Activated naive CD8-positive, alpha-beta T cell treated with anti-CD3 and anti-CD28 coated beads, Interleukin-2, amount 50 U/mL, for 24 hours (primary cell): ENCODE results near the gene RBM19.

Source experiments
- ATAC-seq: fragments of 150-1000 bp; cut with Tn5 transposase; one replicate; pipeline ENCODE4 v1.10.0; 2021
- DNase-seq: peaks from one replicate; pipeline ENCODE4 v3.0.0; 2021
- H3K27ac Mint-ChIP-seq: one replicate; pipeline ENCODE4 v1.8.0; 2021; ENCODE audit warnings: mild to moderate bottlenecking, mixed read lengths
- H3K27me3 Mint-ChIP-seq: one replicate; pipeline ENCODE4 v1.8.0; 2021; ENCODE audit warnings: mixed read lengths
- H3K36me3 Mint-ChIP-seq: one replicate; pipeline ENCODE4 v1.8.0; 2021; ENCODE audit warnings: low read depth, mixed read lengths
- H3K4me1 Mint-ChIP-seq: one replicate; pipeline ENCODE4 v1.8.0; 2021; ENCODE audit warnings: mixed read lengths
- H3K4me3 Mint-ChIP-seq: one replicate; pipeline ENCODE4 v1.8.0; 2021; ENCODE audit warnings: mild to moderate bottlenecking, moderate library complexity, mixed read lengths
- H3K9me3 Mint-ChIP-seq: one replicate; pipeline ENCODE4 v1.8.0; 2021; ENCODE audit warnings: mixed read lengths

The RBM19 gene

DNA sequence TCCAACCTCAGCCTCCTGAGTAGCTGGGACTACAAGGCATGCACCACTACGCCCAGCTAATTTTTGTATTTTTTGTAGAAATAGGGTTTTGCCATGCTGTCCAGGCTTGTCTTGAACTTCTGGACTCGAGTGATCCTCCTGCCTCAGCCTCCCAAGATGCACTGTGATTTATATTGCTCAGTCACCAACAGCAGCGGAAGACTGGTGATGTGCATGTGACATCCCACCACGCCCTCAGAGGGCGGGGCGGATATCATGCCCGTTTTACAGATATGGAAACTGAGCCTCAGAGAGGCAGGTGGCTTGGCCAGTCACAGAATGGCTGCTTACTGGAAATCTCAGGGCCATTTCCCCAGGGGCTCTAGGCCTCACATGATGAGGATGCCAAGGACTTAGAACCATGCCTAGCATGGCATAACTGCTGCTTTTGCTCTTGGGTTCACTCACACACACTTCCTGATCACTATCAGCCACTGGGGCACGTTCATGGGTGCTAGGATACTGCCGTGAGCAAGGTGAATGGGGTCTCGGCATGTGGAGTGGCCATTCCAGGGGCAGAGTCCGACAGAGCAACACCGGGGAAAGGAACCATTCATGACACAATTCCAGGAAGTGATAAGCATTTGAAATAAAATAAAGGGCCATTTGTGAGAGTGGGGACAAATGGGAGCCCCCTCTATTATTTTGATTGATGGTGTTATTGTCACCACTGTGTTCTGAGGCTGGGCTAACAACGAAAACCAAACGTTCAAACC, 31.9 kb downstream of the RBM19 start:
- Mint-ChIP-seq H3K36me3 (peaks cover 49% of the 10 kb centered on the region), H3K4me3 (no peak overlapping the region), H3K4me1 (peaks cover 17% of the 10 kb centered on the region), H3K27ac (no peak overlapping the region), H3K27me3 (no peaks in the 10 kb centered on the region), H3K9me3 (no peaks in the 10 kb centered on the region)
- DNase-seq (no peak), ATAC-seq (no peak)

DNA sequence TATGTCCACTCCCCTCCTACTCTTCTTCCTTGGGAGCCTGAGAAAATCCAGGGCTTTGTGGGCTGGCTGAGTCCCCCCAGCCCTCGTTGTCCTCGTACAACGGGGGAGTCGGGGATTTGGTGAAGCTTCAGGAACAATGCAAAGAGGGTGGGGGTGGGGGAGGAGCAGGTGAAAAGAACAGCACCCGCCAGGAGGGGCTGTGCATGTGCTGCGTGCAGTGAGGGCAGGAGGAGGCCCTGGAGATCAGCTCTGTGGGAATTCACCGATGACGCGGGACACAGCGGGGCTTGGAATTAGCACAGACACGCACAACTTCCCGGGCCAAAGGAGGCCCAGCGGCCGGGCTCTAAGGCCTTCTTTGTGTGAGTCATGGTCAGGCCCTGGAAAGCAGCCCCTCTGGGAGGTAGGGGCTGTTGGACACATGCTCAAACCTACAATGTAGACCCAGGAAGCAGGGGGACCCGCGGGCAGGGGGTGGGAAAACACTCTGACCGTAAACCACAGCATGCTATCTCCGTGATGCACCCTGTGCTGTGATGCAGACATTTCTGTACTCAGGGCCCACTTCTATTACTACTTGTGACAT, 32.8 kb downstream of the RBM19 start:
- H3K4me1 Mint-ChIP-seq, result peaks cover 20% of the 10 kb centered on the region
- no peak overlapping the region for H3K27ac Mint-ChIP-seq
- no peaks in the 10 kb centered on the region for H3K9me3 Mint-ChIP-seq
- H3K27me3 Mint-ChIP-seq, result no peaks in the 10 kb centered on the region
- no peak overlapping the region for H3K4me3 Mint-ChIP-seq
- peaks cover 48% of the 10 kb centered on the region for H3K36me3 Mint-ChIP-seq
- DNase-seq (no peak), ATAC-seq (no peak)

DNA sequence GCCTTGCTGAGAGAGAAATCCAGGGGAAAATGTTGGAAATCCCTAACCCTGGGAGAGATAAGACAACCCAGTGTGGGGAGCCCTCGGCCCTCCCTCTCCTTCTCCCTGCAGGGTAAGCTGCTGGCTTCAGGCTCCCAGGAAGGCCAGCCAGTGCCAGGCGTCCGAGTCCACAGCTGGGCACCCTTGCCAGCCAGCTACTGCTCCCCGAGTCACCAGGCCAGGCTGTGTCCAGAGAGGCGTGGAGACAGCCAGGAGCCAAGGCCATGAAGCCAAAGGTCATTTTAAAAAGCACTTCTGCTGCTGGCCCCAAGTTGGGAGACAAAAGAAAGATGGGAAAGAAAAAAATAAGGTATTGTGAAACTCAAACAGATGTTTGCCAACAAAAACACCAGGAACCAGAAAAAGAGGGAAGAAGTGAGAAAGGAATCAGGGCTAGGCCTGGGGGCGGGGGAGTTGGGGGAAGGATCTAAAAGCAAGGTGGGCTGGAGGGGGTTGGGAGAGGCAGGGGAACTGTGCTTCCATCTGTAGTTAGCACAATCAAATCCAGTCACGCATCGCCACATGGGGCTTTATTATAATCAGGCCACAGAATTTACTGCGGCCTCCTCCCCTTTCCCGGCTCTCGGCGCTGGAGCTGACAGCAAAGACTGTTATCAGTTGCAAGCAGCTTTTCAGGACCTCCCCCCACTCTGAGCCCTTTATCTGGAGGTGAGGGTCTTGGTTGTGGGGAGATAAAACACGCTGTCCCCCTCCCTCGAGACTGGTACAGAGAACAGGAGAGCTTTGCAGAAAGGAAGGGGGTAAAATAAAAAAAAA, 33.5 kb downstream of the RBM19 start:
- Mint-ChIP-seq H3K27ac (no peak overlapping the region), H3K9me3 (no peaks in the 10 kb centered on the region), H3K4me1 (peaks cover 20% of the 10 kb centered on the region), H3K27me3 (no peaks in the 10 kb centered on the region), H3K4me3 (no peak overlapping the region), H3K36me3 (peaks cover 47% of the 10 kb centered on the region)
- DNase-seq, result no peak
- no peak for ATAC-seq

DNA sequence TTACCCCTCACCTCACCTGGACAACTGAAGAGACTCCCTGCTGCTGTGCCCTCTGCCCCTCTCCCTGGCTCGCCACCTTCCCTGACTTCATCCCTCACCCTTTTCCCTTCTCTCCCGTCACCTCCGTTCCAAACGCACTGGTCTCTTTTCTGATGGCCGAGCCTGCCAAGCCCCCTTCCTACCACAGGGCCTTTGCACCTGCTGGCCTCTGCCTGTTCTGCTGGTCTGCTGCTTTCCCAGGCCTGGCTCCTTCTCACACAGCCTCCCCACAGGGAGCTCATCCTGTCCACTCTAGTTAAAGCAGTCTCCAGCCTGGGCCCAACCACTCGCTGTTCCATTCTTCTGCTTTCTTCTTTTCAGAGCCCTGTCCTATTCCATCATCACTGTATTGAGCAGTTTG, 34.6 kb downstream of the RBM19 start:
- H3K9me3 Mint-ChIP-seq, result no peaks in the 10 kb centered on the region
- no peak for ATAC-seq
- H3K36me3 Mint-ChIP-seq, result peaks cover 51% of the 10 kb centered on the region
- no peaks in the 10 kb centered on the region for H3K27me3 Mint-ChIP-seq
- H3K4me1 Mint-ChIP-seq, result peaks cover 22% of the 10 kb centered on the region
- no peak overlapping the region for H3K27ac Mint-ChIP-seq
- DNase-seq, result no peak
- H3K4me3 Mint-ChIP-seq, result no peak overlapping the region

DNA sequence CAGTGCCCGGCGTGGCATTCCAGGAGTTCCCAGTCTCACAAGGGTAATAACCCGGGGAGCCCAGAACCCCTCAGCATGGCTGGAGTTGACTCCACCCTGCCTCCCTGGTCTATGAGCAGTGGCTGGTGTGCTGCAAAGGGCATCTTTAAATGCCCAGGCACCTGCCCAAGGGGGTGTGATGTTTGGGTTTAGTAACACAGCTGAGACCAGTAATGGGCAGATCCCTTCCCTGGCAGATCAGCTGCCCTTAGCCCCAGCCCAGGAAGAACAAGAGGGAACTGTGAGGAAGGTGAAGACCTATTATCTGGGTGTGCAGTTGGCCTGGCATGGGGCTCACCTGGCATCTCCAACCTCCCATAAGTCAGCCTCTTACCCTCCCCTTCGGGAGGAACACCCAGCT, 35.9 kb downstream of the RBM19 start:
- Mint-ChIP-seq H3K27me3 (no peaks in the 10 kb centered on the region), H3K4me1 (peaks cover 22% of the 10 kb centered on the region), H3K36me3 (peaks cover 60% of the 10 kb centered on the region), H3K9me3 (no peaks in the 10 kb centered on the region), H3K27ac (no peak overlapping the region), H3K4me3 (no peak overlapping the region)
- ATAC-seq (no peak), DNase-seq (no peak)

DNA sequence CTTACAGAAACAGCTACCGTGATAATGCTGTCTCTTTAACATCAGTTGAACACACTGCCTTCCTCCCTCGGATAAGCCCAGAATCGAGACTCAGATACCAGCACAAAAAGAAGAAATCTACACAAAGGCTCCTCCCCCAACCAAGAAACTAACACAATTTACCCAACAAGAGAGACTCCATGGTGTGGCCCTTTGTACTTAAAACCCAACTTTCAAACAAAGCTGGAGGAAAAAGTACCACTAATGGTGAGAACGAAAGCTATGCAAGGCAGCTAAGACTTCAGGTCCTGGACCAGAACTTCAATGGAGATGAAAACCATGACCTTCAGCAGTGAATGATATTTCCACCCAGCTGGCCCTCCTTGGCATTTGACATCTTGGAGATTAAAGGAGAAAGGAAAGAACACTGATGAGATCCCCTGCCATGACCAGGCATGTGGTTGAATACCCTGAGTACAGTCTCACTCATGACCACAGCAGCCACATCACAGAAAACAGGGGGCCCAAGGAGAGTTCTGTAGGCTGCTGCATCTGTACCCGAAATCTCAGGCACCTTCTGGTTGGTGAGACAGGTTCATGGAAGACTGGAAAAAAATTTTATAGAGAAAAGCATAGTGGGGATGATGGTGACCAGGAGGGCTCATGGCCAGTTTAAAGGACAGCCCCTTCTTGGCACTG, 36.7 kb downstream of the RBM19 start:
- peak; percentile 94 for ATAC-seq
- H3K4me1 Mint-ChIP-seq, result peaks cover 22% of the 10 kb centered on the region
- peak overlapping the region; percentile 37 for H3K4me3 Mint-ChIP-seq
- peak overlapping the region; percentile 78 for H3K27ac Mint-ChIP-seq
- no peaks in the 10 kb centered on the region for H3K9me3 Mint-ChIP-seq
- H3K27me3 Mint-ChIP-seq, result no peaks in the 10 kb centered on the region
- peak; percentile 40 for DNase-seq
- peaks cover 59% of the 10 kb centered on the region for H3K36me3 Mint-ChIP-seq

DNA sequence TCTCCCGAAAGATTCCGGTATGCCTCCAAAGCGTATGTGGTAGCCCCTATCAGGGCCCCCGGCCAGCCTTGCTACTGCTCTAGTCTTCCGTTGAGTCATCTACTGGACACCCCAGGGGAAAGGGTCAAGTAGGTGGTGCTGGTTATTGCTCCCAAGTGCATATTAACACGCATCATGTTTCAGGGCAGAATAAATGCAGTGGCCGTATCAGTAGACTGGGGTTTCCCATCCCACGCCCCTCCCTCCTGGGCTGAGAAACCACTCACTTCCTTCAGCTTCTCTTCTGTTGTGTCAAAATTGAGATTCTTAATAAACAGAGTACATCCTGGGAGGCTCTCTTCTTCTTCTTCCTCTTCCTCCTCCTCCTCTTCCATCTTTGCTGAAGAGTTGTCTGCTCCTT, 39.3 kb downstream of the RBM19 start:
- Mint-ChIP-seq H3K4me1 (peaks cover 22% of the 10 kb centered on the region), H3K9me3 (no peaks in the 10 kb centered on the region), H3K4me3 (no peak overlapping the region), H3K27ac (no peak overlapping the region), H3K36me3 (peaks cover 66% of the 10 kb centered on the region), H3K27me3 (no peaks in the 10 kb centered on the region)
- ATAC-seq, result no peak
- no peak for DNase-seq

DNA sequence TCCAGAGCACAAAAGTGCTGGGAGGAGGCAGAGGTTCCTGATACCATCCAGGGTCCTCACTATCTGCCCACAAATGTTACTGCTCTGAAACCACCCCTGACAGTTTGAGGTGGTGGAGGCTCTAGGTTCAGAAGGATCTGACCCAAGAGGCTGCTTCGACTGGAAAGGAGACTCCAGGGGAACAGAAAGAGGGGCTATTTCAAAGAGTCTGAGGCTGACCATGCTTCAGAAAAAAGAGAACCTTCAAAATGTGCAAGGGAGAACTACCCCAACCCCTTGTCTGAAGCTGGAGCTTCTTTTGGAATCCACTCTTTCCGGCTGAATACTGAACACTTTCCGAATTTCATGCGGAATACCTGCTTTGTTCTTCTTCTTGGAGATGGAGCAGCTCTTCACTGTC, 41.8 kb downstream of the RBM19 start:
- Mint-ChIP-seq H3K4me1 (peaks cover 7% of the 10 kb centered on the region), H3K4me3 (no peak overlapping the region), H3K27ac (no peak overlapping the region), H3K9me3 (no peaks in the 10 kb centered on the region), H3K27me3 (no peaks in the 10 kb centered on the region), H3K36me3 (peaks cover 67% of the 10 kb centered on the region)
- ATAC-seq (no peak), DNase-seq (no peak)

DNA sequence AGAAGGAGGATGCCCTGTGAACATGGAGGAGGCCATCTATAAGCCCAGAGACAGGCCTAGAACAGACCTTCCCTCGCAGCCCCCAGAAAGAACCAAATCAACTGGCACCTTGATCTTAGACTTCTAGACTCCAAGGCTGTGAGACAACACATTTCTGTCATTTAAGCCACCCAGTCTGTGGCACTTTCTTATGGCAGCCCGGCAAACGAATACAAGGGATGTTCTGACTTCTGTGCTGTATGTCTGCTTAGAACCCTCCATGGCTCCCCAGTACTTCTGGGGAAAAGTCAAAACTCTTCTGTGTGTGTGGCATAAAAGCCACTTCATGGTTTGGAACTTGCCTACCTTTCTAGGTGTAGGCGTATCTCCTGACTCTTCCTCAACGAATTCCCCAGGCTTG, 42.9 kb downstream of the RBM19 start:
- Mint-ChIP-seq H3K36me3 (peaks cover 65% of the 10 kb centered on the region), H3K27ac (no peak overlapping the region), H3K4me1 (peaks cover 2% of the 10 kb centered on the region), H3K9me3 (no peaks in the 10 kb centered on the region), H3K4me3 (no peak overlapping the region), H3K27me3 (no peaks in the 10 kb centered on the region)
- ATAC-seq (no peak), DNase-seq (no peak)

DNA sequence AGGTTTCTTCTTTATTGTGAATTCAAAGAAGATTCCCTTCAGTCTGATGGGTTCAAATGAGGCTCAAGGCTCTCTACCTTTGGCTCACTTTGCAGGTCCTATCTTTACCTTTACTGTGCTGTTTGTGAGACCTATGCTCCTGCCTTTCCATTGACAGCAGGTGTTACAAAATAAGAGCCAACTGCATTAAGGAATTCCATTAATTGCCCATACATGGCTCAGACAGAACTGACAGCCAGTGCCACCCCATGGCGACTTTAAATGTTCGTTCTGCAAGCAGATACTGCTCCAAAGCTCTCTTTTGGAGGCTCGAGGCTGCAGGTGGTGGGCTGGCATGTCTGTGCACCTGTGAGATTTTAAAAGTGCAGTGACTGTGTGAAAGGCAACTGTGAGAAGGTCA, 44.7 kb downstream of the RBM19 start:
- Mint-ChIP-seq H3K9me3 (no peaks in the 10 kb centered on the region), H3K27ac (no peak overlapping the region), H3K4me1 (no peaks in the 10 kb centered on the region), H3K4me3 (no peak overlapping the region), H3K36me3 (peaks cover 65% of the 10 kb centered on the region), H3K27me3 (no peaks in the 10 kb centered on the region)
- DNase-seq, result no peak
- ATAC-seq, result no peak

DNA sequence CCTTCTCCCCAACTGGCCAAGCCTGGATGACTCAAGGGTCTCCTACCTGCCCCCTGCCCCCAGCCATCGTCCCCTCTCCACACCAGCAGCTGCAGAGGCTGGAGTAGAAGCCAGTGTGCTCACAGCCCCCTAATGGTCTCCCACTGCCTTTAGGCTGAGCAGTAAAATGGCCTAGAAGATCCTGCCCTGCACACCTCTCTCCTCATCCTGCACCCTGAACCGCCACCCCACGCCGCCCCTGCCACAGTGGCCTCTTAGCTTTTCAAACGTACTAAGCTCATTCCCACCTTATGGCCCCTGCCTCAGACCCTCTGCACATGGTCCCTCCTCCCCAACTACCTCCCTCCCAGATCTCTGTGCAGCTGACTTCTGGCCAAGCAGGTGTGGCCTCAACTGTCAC, 46.3 kb downstream of the RBM19 start:
- no peak overlapping the region for H3K4me3 Mint-ChIP-seq
- H3K36me3 Mint-ChIP-seq, result peaks cover 64% of the 10 kb centered on the region
- H3K4me1 Mint-ChIP-seq, result no peaks in the 10 kb centered on the region
- no peaks in the 10 kb centered on the region for H3K9me3 Mint-ChIP-seq
- DNase-seq (no peak), ATAC-seq (no peak)
- H3K27ac Mint-ChIP-seq, result no peak overlapping the region
- H3K27me3 Mint-ChIP-seq, result no peaks in the 10 kb centered on the region

DNA sequence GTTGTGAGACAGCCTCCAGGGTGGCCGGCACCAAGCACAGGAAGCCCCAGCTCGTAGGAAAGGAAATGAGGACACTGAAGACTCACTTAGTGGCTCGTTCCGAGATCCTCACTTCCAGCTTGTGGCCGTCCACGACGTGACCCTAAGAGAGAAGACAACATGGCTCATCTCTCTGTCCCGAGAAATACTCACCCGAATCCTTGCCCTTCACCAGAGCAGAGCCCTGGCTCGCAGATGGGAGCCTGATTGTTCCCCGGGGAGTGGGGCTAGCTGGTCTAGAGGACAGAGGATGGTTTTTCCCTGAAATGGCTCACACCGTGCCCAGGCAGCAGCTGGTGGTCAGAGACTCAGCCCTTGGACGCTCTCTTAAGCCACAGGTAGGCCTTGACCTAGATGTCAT, 47.8 kb downstream of the RBM19 start:
- H3K4me1 Mint-ChIP-seq, result no peaks in the 10 kb centered on the region
- H3K9me3 Mint-ChIP-seq, result no peaks in the 10 kb centered on the region
- H3K27me3 Mint-ChIP-seq, result no peaks in the 10 kb centered on the region
- H3K27ac Mint-ChIP-seq, result no peak overlapping the region
- ATAC-seq, result no peak
- DNase-seq, result no peak
- peaks cover 54% of the 10 kb centered on the region for H3K36me3 Mint-ChIP-seq
- no peak overlapping the region for H3K4me3 Mint-ChIP-seq

DNA sequence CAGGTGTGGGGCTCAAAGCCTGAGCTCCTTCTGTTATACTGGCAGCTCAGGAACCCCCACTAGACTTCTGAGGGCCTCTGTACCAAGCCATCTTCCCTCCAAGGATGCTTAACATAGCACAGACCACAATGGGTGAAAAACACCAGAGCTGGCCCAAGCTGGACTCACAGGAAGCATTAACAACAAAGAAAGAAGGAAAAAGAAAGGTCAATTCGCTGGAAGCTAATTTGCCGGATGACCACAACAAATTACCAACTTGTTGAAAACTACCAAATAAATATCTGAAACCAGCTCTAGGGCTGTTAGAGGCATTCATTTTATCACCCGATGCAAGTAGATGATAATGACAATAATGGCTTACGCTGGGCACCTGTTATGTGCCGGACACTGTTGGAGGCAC, 48.7 kb downstream of the RBM19 start:
- peaks cover 52% of the 10 kb centered on the region for H3K36me3 Mint-ChIP-seq
- DNase-seq, result no peak
- no peak for ATAC-seq
- no peaks in the 10 kb centered on the region for H3K4me1 Mint-ChIP-seq
- no peak overlapping the region for H3K4me3 Mint-ChIP-seq
- H3K27me3 Mint-ChIP-seq, result no peaks in the 10 kb centered on the region
- no peak overlapping the region for H3K27ac Mint-ChIP-seq
- H3K9me3 Mint-ChIP-seq, result no peaks in the 10 kb centered on the region

DNA sequence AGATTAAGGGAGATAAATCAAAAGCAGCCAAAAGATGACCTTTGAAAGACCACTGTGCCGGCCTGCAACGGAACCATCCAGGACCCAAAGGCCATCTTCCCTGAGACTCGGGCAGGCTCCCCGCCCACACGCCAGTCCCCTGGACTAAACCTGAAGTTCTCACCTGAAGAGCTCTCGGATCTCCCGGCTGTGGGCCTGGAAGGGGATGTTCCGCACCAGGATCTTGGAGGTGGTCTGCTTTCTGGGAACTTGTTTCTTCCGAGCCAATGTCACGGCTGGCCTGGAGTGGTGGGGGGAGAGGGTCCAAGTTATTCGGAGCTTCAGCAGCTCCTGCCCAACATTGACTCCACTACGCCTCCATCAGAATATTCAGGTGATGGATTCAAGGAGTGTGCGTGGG, 51.3 kb downstream of the RBM19 start:
- Mint-ChIP-seq H3K27me3 (no peaks in the 10 kb centered on the region), H3K9me3 (no peaks in the 10 kb centered on the region), H3K4me1 (no peaks in the 10 kb centered on the region), H3K4me3 (no peak overlapping the region), H3K27ac (no peak overlapping the region), H3K36me3 (peaks cover 46% of the 10 kb centered on the region)
- DNase-seq (no peak), ATAC-seq (no peak)

DNA sequence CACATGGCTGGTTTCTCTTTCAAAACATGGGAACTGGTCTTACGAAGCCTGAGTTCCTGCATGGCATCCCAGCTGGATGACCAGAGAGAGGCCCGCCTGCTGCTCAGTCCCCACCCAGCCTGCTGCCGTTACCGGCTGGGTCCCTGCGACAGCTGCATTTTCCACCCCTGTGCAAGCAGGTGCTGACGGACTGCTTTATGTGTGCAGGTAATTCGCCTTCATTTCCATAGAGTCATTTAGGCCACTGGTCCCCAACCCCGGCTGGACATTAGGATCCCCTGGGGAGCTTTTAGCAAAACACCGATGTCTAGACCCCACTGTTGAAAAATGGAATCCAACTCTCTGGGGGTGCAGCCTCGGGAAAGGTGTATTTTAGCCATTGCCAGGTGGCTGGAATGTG, 51.9 kb downstream of the RBM19 start:
- ATAC-seq, result no peak
- no peak overlapping the region for H3K4me3 Mint-ChIP-seq
- no peaks in the 10 kb centered on the region for H3K4me1 Mint-ChIP-seq
- H3K27me3 Mint-ChIP-seq, result no peaks in the 10 kb centered on the region
- no peaks in the 10 kb centered on the region for H3K9me3 Mint-ChIP-seq
- DNase-seq, result no peak
- no peak overlapping the region for H3K27ac Mint-ChIP-seq
- peaks cover 50% of the 10 kb centered on the region for H3K36me3 Mint-ChIP-seq
